K562 (cell line): ENCODE data around the gene SPDYE6. TPM values are rescaled to one million over a fixed set of nuclear protein-coding genes. Genes with fewer than 3 reads are reported as not detected.

Experiments used
- ATAC-seq: fragments of 200-7000 bp; cut with Tn5 transposase; 3 replicates; pipeline ENCODE4 v1.9.1; 2020; ENCODE audit warnings: moderate library complexity
- BruUV-seq: library from RNA; stranded (reverse); fragments of 400-500 nt; replicated peaks from 2 replicates; lab custom pipeline; 2021; lab: Mats Ljungman, UMichigan
- CTCF ChIA-PET: fragments of 300-600 bp; formaldehyde crosslinking; extraction: SDS; loops from one replicate; lab custom pipeline; 2021; ENCODE audit warnings: low intra/inter-chr PET ratio; lab: Yijun Ruan, JAX
- POLR2A ChIA-PET: fragments of 300-600, 350-650 bp; sonication (Branson Sonifier 250); formaldehyde crosslinking; extraction: SDS; loops from one replicate; lab custom pipeline; 2021; ENCODE audit warnings: antibody characterized with exemption, inconsistent platforms; lab: Yijun Ruan, JAX
- DNase-seq, 4 experiments: peaks; one replicate each; pipeline versions ENCODE4 v3.0.0 to v3.0.0-alpha.2; 2011 to 2018; ENCODE audit warnings: low spot score in 3 of 4, mixed read lengths in 3 of 4; ENCODE audit errors: extremely low read depth in 1 of 4
- FAIRE-seq: peaks from 2 replicates; lab custom pipeline; 2011; peaks lifted over from hg19 to GRCh38; lab: Jason Lieb, UNC
- H2AFZ ChIP-seq: 2 replicates; pipeline ENCODE4 v1.6.0; 2011; ENCODE audit warnings: low read depth, low read length, control low read depth, inconsistent platforms
- H3K27ac ChIP-seq: fragments of 200-600 bp; 3 replicates; pipeline ENCODE4 v1.8.0; 2011; ENCODE audit warnings: low read depth, mild to moderate bottlenecking, control low read depth, inconsistent platforms, low read length, moderate library complexity, mixed read lengths; ENCODE audit errors: extremely low read depth
- H3K27me3 ChIP-seq, 2 experiments: fragments of 300-600 bp in 1 of 2; 2 replicates in 1 of 2; 3 replicates in 1 of 2; pipeline versions ENCODE4 v1.6.0 to v1.8.0; 2011; ENCODE audit warnings: inconsistent platforms in 2 of 2, low read length in 2 of 2, mild to moderate bottlenecking in 1 of 2, mixed read lengths in 1 of 2, moderate library complexity in 1 of 2; ENCODE audit not compliant: control insufficient read depth in 2 of 2, insufficient read depth in 2 of 2
- H3K36me3 ChIP-seq: fragments of 300-600 bp; 3 replicates; pipeline ENCODE4 v1.8.0; 2011; ENCODE audit warnings: mild to moderate bottlenecking, low read length, inconsistent platforms; ENCODE audit not compliant: control insufficient read depth, insufficient read depth
- H3K4me1 ChIP-seq, 2 experiments: fragments of 200-600 bp in 1 of 2; replicated peaks in 1 of 2; 2 replicates in 1 of 2; 3 replicates in 1 of 2; pipeline versions ENCODE4 v1.5.1 to v1.8.0; 2011; ENCODE audit warnings: inconsistent platforms in 2 of 2, low read length in 2 of 2, mild to moderate bottlenecking in 1 of 2, mixed read lengths in 1 of 2, moderate library complexity in 1 of 2; ENCODE audit not compliant: control insufficient read depth in 2 of 2, insufficient read depth in 2 of 2
- H3K4me2 ChIP-seq: 2 replicates; pipeline ENCODE4 v1.6.1; 2011; ENCODE audit warnings: low read length, control low read depth, inconsistent platforms, mixed read lengths; ENCODE audit not compliant: insufficient read depth
- H3K4me3 ChIP-seq: fragments of 200-600 bp; sonication (generic), shearing (Covaris generic); 2 replicates; pipeline ENCODE4 v1.5.1; 2016; ENCODE audit warnings: control low read depth, inconsistent platforms
- H3K79me2 ChIP-seq: fragments of 200-600 bp; 3 replicates; pipeline ENCODE4 v1.8.0; 2011; ENCODE audit warnings: low read length, inconsistent platforms; ENCODE audit not compliant: control insufficient read depth, insufficient read depth
- H3K9ac ChIP-seq, 2 experiments: 2 replicates each; pipeline versions ENCODE4 v1.6.0 to v1.6.1; 2011; ENCODE audit warnings: low read depth in 2 of 2, low read length in 2 of 2, control low read depth in 1 of 2, inconsistent platforms in 1 of 2, mild to moderate bottlenecking in 1 of 2, mixed read lengths in 1 of 2; ENCODE audit not compliant: insufficient read depth in 1 of 2
- H3K9me1 ChIP-seq: one replicate; pipeline ENCODE4 v1.6.0; 2011; ENCODE audit warnings: inconsistent platforms, mild to moderate bottlenecking, low read length, moderate library complexity; ENCODE audit not compliant: control insufficient read depth, insufficient read depth
- H3K9me3 ChIP-seq: replicated peaks from 2 replicates; pipeline ENCODE4 v1.5.1; 2011; ENCODE audit warnings: low read depth, low read length, inconsistent platforms; ENCODE audit not compliant: control insufficient read depth, insufficient read depth
- H4K20me1 ChIP-seq: replicated peaks from 2 replicates; pipeline ENCODE4 v1.6.1; 2011; ENCODE audit warnings: low read length, inconsistent platforms, mixed read lengths; ENCODE audit not compliant: control insufficient read depth, insufficient read depth
- ATF3 ChIP-seq, 2 experiments: fragments of 450-650 bp in 1 of 2; sonication (generic) in 1 of 2; formaldehyde crosslinking in 1 of 2; IDR thresholded peaks in 1 of 2; conservative IDR thresholded peaks in 1 of 2; 2 replicates each; pipeline versions ENCODE4 v1.6.1 to v1.8.1; 2016 to 2023; ENCODE audit warnings: mild to moderate bottlenecking in 2 of 2, moderate library complexity in 2 of 2, inconsistent platforms in 1 of 2, missing genetic modification reagents in 1 of 2
- FIP1L1 ChIP-seq: fragments of 200-400 bp; formaldehyde crosslinking; IDR thresholded peaks from 2 replicates; pipeline ENCODE4 v1.6.1; 2018; ENCODE audit warnings: mild to moderate bottlenecking, low read depth, low read length; ENCODE audit not compliant: poor library complexity, severe bottlenecking
- GTF2A2 ChIP-seq: IDR thresholded peaks from 2 replicates; pipeline ENCODE4 v1.6.1; 2016; ENCODE audit warnings: mild to moderate bottlenecking, missing genetic modification characterization, missing compliant biosample characterization
- HDAC3 ChIP-seq: fragments of 450-650 bp; IDR thresholded peaks from 2 replicates; pipeline ENCODE4 v1.6.1; 2018; ENCODE audit warnings: borderline replicate concordance, mild to moderate bottlenecking, moderate library complexity; ENCODE audit not compliant: partially characterized antibody
- NFYB ChIP-seq: IDR thresholded peaks from 2 replicates; pipeline ENCODE4 v1.6.1; 2011; ENCODE audit warnings: mild to moderate bottlenecking, moderate library complexity; ENCODE audit not compliant: insufficient read length; ENCODE audit errors: extremely low read depth
- RBM22 ChIP-seq: fragments of 200-400 bp; formaldehyde crosslinking; IDR thresholded peaks from 2 replicates; pipeline ENCODE4 v1.6.1; 2018; ENCODE audit warnings: low read length, low read depth; ENCODE audit not compliant: poor library complexity, severe bottlenecking
- ZNF133 ChIP-seq: fragments of 250-450 bp; sonication (Bioruptor Pico); IDR thresholded peaks from 2 replicates; pipeline ENCODE4 v1.4.0; 2020; ENCODE audit warnings: mild to moderate bottlenecking
- ZZZ3 ChIP-seq: fragments of 450-650 bp; IDR thresholded peaks from 2 replicates; pipeline ENCODE4 v1.6.1; 2016; ENCODE audit warnings: antibody characterized with exemption, mild to moderate bottlenecking, moderate library complexity
- WGBS: fragments of 100-300 bp; shearing (Covaris generic); methylation state at CpG from one replicate; pipeline ENCODE4 v1.1.6; 2016; ENCODE audit warnings: low coverage, mixed read lengths; ENCODE audit not compliant: insufficient coverage; ENCODE audit errors: missing lambda C conversion rate; 5-methylcytosine and 5-hydroxymethylcytosine counted together
- in situ Hi-C: fragments of 300-500 bp; cut with MboI; formaldehyde crosslinking; loops from 4 replicates; pipeline ENCODE4 v1.15.0; 2018; ENCODE audit warnings: inconsistent platforms, mixed read lengths
- intact Hi-C: fragments of 100-400 bp; cut with micrococcal nuclease; formaldehyde crosslinking; loops from 2 replicates; pipeline ENCODE4 v1.14.2; 2022
- polyA plus RNA-seq, 8 experiments: library from polyadenylated mRNA; depleted of rRNA in 4 of 8; stranded (reverse) in 5 of 8; unstranded in 3 of 8; fragments of >200 nt; fragmentation: Nextera tagmentation in 2 of 8; fragmentation: Illumina TruSeq in 1 of 8; extraction: Ambion mirVana in 2 of 8; extraction: Trizol in 1 of 8; gene quantifications; 2 replicates each; pipeline versions ENCODE4 v1.2.1 to v1.2.3, GENCODE V29; 2011 to 2014; ENCODE audit warnings: inconsistent platforms in 1 of 8, missing spikeins in 1 of 8
- total RNA-seq, 7 experiments: library from RNA; depleted of rRNA in 6 of 7; stranded (reverse); fragments of >200 nt in 6 of 7; fragmentation: Illumina TruSeq in 2 of 7; extraction: Trizol in 2 of 7; gene quantifications; 2 replicates each; pipeline versions ENCODE4 v1.2.1 to v1.2.3, GENCODE V29; 2011 to 2021; ENCODE audit warnings: low replicate concordance in 1 of 7

The SPDYE6 gene
- total and polyA plus RNA-seq, 9 of the 15 experiments (the other 6 are each of a cell fraction or from before 2014, with no cell fraction given), result 0.24 to 0.35 TPM; not detected in 7

- TF ChIP-seq FIP1L1 (no peak), RBM22 (no peak), GTF2A2 (tag) (no peak), HDAC3 (no peak), ZZZ3 (no peak), ATF3 (IDR thresholded peaks at IDR 0.05) (no peak), ATF3 (CRISPR knock-in tag; conservative IDR thresholded peaks at IDR 0.05) (no peak)
- TF ChIP-seq, all 486 proteins: peak for 0
These were observed 51.6 kb downstream of the SPDYE6 start (continued) for GRCh38 chr7:102304668-102305067.

GRCh38 chr7:102303669-102304422 lies 52.4 kb downstream of the SPDYE6 start:
- Histone ChIP-seq H3K9me1 (no peaks in the 10 kb centered on the region), H3K36me3 (no peaks in the 10 kb centered on the region), H3K4me3 (no peak overlapping the region), H3K4me2 (no peak overlapping the region), H3K9me3 (no peaks in the 10 kb centered on the region), H4K20me1 (no peaks in the 10 kb centered on the region; the same call in 1 of the 2 replicates), H3K27me3 (peaks cover 30 to 88% of the 10 kb centered on the region in 2 experiments; a peak in 4 of 5 replicates), H2AFZ (no peak overlapping the region), H3K27ac (no peak overlapping the region), H3K4me1 (peaks cover 0 to 31% of the 10 kb centered on the region in 2 experiments; a peak in 2 of 5 replicates), H3K79me2 (no peaks in the 10 kb centered on the region), H3K9ac (no peak overlapping the region)
- DNase-seq (no peak), ATAC-seq (no peak), FAIRE-seq (no peak)
- no TSS peak for BruUV-seq
- CTCF ChIA-PET, result no interaction called here
- no peak for TF ChIP-seq ZNF133 (CRISPR knock-in tag)
- no peak for TF ChIP-seq NFYB
- TF ChIP-seq HDAC3, result no peak
- in situ Hi-C loops, result loop anchor here (25.0 kb wide), 1 partner anchor 358 kb away; the partner anchor contains the start of genes POLR2J2 and SPDYE2B
- POLR2A ChIA-PET, result interaction anchor here (0.5 to 1.3 kb wide), 2 partner anchors 720 to 788 kb away, joined by 3 to 5 read pairs; no protein-coding TSS in a partner anchor
- intact Hi-C loops, result no loop called here
- WGBS, result 3% methylated on average over 9 of the region's 13 CpGs
